Endometrial microvascular endothelial cells (primary cell): ENCODE data around the gene KLF9. TPM values are rescaled to one million over a fixed set of nuclear protein-coding genes. Genes with fewer than 3 reads are reported as not detected.

Experiments
- in situ Hi-C: cut with HindIII; loops from 2 replicates; pipeline ENCODE4 v1.10.0; 2017; ENCODE audit warnings: low sequenced_read_pairs, low pct_unique_long_range_greater_than_20kb; ENCODE audit errors: inconsistent ontology term
- total RNA-seq: library from RNA; depleted of rRNA; stranded (reverse); fragments of >200 nt; gene quantifications from one replicate; pipeline ENCODE4 v1.2.3, GENCODE V29; 2015; ENCODE audit errors: inconsistent ontology term

Gene KLF9
- total RNA-seq, 1 donor from 2014 or later = 13.0 TPM

DNA sequence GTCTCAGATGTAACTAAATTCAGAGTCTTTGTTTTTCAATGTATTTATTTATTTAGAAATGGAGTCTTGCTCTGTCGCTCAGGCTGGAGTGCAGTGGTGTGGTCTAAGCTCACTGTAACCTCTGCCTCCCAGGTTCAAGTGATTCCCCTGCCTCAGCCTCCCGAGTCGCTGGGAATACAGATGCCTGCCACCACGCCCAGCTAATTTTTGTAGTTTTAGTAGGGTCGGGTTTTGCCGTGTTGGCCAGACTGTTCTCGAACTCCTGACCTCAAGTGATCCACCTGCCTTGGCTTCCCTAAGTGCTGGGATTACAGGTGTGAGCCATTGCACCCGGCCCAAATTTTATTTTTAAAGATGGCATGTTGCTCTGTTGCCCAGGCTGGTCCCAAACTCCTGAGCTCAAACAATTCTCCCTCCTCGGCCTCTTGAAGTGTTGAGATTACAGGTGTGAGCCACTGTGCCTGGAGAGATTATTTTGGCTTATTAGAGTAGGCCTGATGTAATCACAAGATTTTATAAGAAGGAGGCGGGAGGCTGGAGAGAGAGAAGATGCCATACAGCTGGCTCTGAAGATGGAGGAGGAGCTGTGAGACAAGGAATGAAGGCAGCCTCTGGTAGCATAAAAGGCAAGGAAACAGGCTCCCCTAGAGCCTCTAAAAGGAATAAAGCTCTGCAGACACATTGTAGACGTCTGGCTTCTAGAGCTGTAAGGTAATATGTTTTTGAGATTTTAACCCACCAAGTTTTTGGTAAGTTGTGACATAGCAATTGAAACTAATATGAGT lies 12.9 kb upstream of the KLF9 start:
- in situ Hi-C loops = no loop called here

DNA sequence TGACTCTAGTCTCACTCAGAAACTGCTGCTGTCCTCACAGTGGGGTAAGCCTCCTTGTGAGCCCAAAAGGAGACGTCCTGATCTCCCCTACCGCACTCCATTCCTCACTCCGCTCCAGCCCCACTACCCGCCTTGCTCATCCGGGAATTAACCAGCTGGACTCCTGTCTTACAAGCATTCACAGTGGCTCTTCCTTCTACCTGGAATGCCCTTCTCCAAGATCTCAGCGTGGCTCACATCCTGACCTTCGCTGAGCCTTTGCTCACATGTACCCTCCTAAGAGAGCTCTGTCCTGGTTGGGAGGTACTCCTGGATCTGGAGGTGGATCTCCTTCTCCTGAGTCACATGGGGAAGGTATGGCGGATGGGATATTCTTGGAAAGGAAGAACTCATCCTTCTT lies 10.7 kb upstream of the KLF9 start:
- in situ Hi-C loops = no loop called here

DNA sequence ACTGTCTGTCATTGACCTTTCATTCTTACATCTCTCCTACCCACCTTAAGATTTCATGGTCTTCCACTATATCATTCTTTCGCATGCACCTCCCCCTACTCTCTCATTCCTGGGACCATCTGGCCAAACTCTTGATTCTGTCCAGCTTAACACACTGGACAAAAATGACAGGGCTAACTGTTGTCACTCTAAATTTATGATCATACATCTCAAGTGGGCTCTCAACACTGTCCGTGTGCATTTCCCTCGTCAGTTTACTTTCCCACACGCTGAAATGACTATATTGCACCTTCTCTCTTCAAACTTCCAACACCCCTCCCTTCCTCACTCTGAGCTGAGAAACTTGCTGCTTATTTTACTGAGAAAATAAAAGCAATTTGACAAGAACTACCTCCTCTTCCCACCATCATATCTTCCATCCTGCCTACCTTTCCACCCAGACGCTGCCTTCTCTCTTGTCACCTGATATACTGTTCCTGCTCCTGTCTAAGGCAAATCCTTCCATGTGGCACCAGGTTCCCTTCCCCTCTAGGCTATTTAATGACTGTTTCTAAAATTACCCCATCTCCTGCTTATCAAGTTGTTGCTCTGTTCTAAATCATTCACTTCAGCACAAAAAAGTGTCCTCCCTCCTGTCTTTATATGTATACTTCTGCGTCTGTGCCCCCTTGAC lies 8.1 kb upstream of the KLF9 start:
- in situ Hi-C loops = loop anchor here (5.0 kb wide), 1 partner anchor 55 kb away; no protein-coding TSS in a partner anchor

DNA sequence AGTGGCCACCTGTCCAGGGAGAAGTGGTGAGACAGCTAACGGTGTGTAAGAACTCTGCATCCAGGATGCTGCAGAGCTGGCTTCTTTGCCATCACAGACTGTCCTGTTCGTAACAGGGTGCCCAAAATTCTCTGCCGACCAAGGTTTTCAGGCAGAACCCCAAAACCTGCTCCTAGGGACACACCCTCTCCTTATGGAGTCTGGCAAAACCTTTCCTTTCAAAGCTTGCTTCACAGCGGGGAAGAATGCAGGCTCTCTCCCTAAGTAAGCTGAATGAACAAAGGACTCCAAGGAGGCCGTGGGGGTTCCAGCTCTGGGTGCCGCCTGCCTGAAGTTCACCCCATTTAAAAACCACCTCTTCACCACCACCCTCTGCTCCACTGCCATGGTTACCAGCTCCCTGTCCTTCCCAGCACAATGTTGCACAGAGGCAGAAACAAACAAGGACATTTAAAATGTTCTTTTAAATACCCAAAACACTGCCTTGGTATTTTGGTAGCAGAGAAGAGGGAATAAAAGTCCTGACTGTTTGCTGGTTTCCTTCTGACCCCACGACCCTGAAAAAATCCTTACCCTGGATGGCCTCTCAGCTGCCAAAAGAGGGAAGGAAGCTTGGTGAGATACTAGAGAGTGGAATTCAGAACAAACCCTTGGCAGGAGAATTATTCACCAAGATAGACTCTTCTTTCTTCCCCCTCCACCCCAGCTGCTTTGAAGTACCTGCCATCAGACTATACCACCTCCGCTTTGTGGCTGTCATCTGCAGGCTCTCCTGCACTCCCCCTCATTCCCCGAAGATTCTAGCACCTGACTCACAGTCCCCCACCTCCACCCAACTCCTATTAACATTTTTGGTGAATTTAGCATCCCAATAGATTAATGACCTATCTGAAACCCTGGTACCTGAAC lies 7.1 kb upstream of the KLF9 start:
- in situ Hi-C loops = loop anchor here (5.0 kb wide), 1 partner anchor 56 kb away; no protein-coding TSS in a partner anchor

DNA sequence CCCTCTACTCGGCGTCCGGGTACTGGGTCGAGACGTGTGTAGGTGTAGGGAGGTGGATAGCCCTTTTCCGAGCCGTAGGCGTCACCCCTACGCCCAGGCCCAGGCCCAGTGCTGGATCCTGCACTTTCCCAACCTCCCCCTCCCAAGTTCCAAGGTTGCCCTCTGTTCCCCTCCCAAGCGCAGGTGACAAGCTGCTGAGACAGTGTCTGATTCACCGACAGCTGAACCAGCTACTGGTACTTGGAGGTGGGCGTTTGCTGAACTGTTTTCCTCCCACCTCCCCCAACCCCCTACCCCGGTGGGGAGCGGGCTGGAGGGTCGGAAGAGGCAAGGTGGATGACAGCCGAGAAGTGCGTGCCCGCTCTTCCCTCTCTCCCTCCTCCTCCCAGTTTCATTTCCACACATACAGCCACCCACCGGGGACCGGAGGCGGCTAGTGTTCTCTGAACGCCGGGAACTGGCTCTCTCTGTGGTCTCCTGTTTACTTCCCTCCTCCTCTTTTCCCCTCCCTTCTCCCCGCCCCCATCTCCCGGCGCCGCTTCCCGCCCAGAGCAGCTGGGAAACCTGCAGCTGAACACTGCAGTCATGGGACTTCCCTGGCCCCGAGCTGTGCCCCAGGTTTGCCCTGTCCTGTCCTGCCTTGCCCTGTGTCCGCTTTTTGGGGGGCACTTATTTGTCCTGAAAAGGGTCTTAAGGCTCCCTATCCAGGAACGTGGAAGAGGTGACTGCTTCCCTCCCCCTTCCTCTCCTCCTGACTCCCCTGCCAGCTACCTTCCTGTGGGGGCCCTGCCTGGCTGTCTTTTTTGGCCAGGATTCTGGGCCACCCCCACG lies 6.2 kb upstream of the KLF9 start:
- in situ Hi-C loops = loop anchor here (5.0 kb wide), 1 partner anchor 57 kb away; no protein-coding TSS in a partner anchor

DNA sequence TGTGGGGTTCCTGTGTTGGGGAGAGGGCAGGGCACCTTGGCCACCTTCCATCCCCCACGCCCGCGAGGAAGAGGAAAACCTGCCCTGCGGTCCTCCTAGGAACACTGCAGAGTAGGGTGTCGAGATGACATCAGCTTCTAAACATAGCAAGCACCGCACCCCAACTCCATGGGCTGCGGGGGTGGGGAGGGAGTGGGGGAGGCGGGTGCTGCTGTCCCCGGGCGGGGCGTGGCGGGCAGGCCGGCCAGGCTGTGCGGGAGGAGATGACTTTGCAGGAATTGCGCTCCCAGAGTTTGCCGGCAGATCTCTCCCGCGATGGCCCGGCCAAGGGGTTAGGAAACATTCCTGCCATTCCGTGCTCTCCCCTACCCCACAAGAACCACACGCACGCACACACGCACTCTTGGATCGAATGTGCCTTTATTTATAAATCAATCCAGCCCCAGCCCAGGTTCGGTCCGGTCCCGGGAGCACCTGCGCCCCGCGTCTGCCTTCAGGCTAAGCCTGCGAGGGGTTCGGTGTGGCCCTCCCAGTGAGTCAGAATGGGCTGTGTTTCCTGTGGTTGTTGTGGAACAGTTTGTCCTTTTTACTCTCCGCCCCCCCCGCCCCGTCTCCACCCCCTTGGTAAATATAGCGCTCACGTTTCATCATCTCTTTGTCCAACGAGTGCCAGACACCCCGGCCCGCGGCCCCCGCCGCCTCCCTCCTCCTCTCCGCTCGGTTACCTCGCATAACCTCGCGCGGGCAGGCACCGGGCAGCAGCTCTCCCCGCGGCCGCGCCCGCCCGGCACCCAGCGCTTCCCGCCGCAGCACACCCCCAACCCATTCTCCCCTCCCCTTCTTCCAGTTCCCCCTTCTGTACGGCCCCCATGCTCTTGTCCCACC lies 5.3 kb upstream of the KLF9 start:
- in situ Hi-C loops = loop anchor here (5.0 kb wide), 1 partner anchor 58 kb away; no protein-coding TSS in a partner anchor

DNA sequence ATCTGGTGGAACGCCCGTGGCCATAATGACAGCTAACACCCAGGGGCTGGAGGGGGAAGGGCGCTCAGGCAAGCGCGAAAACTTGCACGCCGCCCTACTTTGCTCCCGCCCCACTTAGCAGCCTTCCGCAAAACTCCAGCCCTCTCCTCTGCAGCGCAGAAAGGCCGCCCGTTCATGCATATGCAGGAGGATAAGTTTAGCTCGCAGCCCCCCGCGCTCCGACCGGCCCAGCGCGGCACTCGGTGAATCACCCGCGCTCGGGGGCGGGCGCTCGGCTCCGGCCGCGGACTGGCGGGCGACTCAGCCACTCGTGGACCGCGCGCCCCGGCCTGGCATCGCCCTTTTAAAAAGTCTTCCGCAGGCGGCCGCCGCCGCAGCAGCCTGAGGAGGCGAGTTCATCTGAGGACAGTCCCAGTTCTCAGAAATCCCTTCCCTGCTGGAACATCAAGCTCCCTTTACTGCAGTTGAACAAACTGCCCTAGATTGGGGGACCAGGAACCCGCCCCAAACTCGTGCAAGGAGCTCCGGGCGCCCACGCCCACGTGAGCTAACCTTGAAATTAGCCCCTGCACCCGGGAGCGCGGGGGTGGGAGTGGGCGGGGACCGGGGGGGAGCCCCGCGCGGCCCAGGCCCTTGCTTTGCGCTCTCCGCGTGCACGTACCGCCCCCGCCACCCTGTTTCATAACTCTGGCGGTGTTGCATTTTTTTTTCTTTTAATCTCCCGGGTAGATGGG lies 4.5 kb upstream of the KLF9 start:
- in situ Hi-C loops = no loop called here

DNA sequence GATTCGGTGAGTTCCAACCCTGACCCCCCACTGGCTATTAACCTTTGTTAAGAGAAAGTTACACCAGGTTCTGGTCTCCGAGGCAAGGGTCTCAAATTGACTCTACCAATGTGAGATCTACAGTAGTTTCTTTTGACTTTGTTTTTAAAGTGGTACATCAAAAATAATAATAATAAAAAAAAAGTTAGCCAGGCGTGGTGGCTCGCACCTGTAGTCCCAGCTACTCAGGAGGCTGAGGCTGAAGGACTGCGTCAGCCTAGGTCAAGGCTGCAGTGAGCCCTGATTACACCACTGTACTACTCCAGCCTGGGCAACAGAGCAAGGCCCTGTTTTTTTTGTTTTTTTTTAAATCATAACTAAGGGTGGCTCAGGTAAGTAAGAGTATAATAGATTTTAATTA lies 1.0 kb upstream of the KLF9 start:
- in situ Hi-C loops = no loop called here

DNA sequence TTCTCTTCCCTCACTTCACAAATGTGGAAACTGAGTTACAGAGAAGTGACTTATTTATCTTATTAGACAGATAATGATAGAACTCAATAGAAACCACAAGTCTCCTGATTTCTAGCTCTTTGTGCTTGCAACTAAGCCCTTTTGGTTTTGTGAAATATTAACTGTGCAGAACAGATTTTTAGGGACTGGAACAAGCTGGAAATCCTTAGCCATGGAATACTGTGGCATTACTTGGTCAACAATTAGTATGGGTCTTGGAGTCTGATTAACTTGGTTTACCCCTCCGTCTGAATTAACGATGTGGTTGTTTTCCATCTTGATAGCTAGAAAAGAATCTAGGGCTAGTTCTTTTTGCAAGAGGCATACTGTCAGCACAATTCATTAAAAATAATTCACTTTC lies 584 bp upstream of the KLF9 start:
- in situ Hi-C loops = no loop called here

DNA sequence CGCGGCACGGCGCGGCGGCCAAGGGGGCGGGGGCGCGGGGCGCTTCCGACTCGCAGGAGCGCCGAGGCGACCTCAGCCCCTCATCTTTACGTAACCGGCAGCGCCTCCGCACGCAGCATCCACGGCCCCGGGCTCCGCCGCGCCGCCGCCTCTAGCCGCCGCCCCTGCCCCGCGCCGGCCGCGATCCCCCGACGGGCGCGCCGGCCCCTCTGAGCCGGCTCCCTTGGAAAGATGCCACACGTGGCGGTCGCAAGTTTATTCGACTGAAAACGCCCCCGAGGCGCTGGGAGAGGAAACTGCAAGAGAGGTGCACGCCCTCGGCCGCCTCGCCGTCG lies 1.0 kb downstream of the KLF9 start:
- in situ Hi-C loops = no loop called here

DNA sequence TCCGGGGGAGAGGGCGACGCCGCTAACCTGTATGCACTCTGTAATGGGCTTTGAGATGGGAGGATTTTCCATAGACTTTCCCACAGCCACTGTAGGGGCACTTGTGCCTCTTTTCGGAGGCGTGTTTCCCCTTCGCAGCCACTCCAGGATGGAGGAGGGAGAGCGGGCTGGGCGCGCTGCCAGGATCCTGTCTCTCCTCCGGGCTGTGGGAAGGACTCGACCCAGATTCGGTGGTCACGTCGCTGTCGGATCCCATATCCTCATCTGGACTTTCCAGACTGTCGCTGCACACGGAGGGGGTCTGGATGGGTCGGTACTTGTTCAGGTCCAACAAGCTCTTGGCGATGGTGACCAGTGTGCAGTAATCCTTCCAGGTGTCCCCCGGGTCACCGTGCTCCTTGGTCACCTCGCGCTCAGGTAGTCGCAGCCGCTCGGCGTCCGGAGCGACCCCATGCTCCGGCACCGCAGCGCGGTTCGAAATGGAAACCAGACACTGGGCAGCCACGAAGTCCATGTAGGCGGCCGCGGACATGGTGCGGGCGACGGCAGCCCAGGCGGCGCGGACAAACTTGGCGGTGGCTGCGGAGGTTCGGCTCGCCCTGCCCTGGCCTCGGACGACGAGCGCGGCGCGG lies 1.5 kb downstream of the KLF9 start:
- in situ Hi-C loops = no loop called here

DNA sequence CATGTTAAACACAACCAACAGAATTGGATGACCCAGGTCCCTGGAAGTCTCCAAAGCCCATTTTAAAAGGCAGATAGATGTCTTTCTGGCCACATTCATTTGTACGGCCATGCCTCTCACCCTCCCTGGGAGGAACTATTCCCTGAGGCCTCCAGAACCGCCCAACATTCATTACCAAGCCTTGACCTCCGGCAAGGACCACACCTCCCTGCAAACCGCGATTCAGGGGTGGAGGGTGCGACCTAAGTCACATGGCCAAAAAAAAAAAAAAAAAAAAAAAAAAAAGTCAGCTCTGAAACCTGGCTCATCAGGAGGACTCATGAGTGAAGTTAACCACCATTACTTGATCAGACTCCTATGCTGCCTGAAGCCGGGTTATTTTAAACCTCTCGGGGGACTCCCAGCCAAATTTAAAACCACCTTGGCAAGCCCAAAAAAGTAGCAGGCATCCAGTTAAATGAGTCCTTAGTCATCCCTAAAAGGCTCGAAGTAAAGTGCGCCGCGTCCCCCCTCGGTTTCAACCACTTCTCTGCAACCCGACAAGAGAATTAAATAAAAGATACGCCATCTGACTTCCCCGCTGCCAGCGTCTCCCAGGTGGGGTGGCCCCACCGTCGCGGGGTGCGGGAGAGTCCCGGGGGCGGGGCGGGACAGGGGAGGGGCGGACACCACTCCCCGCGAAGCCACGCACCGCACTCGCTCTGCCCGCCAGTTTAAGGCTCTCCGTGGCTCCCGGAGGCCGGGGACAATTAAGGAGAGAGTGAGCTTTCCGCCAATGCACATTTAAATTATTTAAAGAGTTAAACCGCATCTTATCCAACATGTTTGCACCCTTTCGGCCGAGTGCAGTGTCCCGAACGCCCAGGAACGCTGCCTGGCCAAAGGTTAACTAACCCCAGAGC lies 2.3 kb downstream of the KLF9 start:
- in situ Hi-C loops = no loop called here

DNA sequence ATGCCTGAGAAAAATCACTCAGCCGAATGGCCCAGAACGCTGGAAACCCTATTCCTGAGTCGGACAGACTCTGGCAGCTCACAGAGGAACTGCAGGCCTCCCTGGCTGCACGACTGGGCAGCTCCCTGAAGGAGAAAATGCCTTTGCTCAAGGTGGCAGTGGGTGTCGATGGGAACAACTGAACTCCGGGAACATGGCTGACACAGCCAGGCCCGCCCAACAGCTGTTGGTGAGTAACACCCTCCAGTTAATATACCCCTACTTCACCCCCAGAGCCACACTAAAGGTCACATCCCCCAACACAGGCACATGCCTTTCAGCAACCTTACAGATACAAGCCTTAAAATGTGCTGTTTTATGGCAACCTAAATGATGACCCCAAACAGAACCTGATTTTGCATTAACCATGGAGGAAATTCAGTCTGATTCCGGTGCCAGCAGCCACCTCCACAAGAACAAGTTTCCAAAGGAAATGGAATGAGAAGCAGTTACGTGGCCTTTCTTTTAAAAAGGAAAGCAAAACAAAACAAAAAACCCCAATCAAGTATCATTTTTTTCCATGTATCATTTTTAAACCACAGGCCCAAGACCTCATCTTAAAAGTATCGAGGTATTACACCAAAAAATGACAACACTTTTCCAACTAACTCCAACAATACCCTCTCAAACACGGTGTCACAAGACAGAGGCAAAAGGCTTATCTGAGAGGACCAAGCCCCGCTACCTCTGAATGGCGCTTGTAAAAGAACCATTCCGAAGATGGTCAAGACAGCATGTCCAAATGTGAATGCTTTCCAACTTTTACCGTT lies 3.1 kb downstream of the KLF9 start:
- in situ Hi-C loops = no loop called here

DNA sequence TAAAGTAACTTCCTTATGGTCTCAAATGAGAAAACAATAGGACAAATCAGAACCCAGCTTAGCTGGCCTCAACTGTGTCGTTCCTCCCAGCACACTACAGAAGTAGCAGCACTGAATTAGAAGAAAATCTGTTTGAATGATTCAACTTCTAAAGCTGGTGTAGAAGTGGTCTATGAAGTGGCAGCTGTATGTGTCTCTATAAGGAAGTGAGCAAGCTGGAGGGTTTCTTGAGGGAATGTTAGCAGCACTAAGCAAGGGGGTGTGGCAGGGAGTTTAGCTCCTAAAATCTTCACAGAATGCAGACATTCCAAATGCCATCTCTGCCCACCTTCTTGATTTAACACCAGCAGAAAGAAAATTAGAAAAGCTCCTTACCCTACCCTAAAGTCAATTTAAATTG lies 4.1 kb downstream of the KLF9 start:
- in situ Hi-C loops = no loop called here

DNA sequence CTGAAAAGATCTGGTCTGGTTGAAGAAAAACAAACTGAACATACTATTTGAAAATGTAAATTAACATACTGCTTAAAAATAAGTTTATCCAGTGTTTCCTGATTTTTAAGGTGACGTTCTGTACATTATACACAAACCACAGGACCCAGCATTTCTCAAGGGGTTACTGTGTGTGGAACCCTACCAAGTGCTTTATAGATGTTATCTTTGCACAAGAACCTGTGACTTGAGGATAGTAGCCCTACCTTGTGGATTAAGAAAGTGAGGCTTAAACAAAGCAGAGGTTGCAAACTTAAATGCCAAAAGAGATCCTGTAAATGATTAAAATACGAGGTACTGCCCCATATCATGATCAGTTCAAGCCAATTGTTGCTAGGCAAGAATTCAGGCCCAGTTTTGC lies 4.7 kb downstream of the KLF9 start:
- in situ Hi-C loops = loop anchor here (10.0 kb wide), 1 partner anchor 185 kb away; no protein-coding TSS in a partner anchor
